CD4-positive, alpha-beta T cell treated with Interleukin-2 at 100 ng/mL for 4 hours (primary cell): ENCODE data around the gene ARHGAP6.

Source experiments
- DNase-seq: peaks from one replicate; pipeline ENCODE4 v3.0.0-alpha.2; 2020; ENCODE audit warnings: low spot score

The ARHGAP6 gene

DNA sequence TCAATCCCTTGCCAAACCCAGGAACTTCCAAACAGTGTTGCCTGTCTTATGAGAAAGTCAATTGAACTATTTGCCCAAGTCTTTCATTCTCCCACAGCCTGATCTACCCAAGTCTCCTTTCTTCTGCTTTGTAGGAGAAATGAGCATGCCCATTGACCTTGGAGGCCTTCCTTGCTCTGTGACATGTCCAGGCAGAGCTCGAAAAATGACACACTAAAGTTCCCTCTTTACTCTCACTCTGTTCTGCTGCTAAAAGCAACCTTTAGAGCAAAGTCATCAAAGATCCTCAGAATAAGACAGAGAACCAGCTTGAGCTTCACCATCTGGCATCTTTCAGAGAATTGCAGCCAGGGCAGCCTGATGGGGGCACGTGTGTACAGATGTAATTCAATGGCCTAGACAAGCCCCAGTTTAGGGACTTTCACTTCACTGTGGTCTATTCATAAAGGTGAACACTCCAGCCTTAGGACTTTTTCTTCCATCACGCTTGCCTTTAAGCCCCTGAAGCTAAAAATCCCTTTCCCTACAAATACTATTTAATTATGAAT is 236.1 kb downstream of the ARHGAP6 start:
- no peak for DNase-seq

DNA sequence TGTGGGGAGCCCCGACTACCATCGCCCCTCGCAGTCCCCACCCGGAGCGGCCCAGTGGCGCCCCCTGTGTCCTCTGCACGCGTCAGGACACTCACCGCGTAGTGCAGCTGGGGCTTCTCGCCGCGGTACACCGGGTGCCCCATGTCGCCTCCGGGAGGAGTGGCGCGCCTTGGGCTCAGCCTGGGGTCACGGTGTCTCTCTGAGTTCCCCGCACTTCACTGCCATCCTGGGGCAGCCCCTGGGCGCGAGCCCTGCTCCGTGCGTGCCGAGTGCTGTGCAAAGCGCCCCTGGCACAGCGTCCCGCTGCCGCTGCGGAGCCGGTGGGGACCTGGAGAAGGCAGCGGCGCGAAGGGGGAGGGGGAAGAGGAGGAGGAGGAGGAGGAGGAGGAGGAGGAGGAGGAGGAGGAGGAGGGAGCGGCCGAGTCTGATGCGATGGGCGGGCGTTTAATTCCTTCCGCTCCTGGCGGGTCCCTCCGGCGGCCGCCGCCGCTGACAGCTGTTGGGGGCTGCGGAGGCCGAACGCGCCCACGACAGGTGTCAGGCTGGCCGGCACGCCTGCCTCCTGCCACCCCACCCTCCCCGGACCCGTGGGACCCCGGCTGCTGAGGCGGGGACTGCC is 238.2 kb downstream of the ARHGAP6 start:
- DNase-seq, result no peak

DNA sequence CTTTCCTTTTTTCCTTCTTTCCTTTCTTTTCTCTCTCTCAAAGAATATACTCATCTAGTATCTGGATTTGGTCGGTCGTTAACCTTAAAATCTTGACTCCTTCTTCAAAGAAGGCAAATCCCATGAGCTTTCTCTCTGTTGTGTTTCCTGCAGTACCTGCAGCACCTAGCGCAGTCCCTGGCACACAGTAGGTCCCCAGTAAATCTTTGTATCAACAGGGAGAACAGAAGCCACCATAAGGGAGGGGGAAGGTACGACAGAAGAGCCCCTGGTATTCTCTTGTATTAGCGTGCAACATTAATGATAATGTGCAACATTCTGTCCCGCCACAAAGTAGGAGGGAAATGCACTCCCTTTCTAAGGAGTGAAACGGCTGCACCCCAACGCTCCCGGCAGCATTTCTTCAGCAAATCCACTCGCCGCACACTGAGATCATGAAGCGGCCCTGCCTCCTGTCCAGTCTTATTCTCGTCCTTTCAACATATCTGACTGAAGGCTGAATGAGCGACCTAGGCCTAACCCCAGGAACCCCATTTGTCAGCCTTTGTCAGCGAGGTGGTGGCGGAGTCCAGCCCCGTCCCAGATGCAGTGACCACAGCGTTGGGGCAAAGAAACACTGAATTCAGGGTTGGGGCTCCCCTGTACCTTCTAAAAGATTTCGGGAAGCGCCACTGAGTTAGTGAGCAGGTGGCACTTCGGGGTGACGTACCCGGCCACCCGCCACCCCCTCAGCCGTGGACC is 238.8 kb downstream of the ARHGAP6 start:
- DNase-seq, result no peak

DNA sequence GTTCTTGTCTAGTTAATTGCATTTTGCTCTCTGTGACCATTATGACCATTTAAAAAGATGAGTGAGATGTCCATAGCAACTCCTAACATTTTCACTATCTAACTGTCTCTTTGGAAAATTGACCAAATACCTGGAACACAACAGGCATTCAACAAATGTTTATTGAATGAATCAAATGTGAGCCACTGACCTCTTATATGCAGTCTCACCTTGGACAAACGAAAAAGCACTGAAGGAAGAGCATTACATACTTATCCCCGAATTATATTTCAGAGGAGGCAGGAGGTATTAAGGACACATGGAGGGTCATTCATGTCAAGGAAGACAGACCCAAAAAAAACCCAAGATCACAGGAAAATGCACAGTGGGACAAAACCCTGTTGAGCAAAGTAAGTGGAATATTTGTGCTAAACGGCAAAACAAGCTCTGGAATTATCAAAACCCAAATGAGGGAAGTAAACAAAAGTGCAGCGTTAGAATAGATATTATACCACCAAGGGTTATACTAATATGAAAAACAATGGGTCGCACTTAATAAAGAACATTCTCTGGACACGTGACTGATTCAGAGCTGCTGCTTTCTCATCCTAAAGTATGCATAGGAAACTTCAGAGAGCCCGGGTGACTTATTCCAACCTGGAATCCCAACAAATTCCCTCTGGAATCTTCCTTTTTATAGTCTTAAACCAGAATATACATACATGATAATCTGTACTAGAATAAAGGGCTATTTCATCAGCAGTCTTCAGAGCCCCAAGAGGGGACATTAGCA is 240.6 kb downstream of the ARHGAP6 start:
- DNase-seq, result no peak

DNA sequence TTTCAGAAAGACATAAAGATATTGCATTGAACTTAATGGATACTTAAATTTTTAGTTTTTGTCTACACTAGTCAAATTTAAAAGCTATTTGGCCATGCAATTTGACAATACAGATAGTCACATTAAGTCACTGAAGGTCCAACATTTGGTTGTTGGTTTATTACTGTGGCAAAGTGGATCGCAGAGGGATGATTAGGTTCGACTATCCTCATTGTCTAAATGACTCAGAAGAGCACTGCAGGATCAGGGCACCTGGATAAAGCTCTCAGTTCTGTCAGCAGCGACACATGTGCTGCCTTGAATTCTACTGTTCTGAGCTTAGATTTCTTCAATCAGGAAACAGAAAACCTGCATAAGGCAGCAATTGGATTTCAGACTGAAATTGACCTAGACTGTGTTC is 241.8 kb downstream of the ARHGAP6 start:
- DNase-seq, result no peak

DNA sequence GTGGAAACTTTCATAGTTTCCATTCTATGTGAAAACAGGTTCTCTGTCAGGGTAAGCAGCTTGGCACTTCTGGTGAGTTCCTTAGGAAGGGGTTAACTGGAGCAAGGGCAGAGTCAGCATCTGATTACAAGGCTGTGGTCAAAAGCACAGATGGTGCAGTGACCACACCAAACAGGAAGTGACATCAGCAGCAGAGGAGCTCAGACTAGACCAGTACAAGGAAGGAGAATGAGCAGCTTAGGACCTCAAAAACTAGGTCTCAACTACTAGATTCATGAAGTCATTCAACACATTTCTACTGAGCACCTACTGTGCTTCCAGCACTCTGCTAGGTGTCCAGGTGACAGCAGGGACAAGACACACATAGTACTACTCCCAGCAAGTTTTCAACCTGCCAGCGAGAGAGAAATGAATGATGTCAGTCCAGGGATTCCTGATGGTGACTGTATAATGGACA is 242.3 kb downstream of the ARHGAP6 start:
- no peak for DNase-seq

DNA sequence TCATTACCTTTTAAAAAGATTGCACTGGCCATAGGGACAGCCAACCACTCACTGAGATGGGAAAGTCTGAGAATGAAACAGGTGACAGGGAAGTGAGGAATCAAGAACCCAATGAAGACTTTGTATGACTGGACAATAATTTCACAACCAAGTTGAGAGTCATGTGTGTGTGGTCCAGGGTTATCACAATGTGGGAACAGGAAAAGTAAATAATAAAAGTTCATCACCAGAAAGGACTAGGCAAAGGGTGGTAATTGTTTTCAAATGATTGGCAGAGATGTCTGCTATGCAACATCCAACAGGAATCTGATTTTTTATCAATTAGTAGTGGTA is 243.2 kb downstream of the ARHGAP6 start:
- no peak for DNase-seq

DNA sequence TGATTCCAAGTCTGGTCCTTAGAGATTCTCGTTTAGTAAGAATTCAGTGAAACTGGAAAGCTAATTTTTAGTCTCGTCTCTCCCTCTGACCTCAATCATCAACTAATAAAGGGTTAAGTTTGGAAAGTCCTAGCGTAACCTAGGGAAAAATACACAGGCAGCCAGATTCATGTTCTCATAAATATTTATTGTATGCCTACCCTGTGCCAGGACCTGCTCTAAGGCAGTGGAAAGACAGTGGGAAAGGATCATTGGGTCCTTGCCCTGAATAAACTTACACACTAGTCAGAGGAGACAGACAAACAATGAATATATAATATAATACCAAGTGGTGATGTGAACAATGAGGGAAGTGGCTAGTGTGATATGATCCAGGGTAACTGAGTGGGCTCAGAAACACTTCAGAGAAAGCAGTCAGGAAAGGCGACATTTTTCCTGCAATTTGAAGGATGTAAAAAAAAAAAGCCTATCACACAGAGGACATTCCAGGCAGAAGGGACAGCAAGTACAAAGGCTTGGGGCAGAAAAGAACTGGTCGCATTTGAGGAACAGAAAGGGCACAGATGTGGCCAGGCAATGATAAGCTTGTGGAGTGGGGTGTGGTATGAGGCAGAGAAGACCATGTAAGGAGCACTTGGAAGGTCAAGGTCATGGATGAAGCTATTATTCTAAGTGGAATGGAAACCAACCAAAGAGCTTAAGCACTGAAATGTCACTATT is 243.8 kb downstream of the ARHGAP6 start:
- DNase-seq, result no peak

DNA sequence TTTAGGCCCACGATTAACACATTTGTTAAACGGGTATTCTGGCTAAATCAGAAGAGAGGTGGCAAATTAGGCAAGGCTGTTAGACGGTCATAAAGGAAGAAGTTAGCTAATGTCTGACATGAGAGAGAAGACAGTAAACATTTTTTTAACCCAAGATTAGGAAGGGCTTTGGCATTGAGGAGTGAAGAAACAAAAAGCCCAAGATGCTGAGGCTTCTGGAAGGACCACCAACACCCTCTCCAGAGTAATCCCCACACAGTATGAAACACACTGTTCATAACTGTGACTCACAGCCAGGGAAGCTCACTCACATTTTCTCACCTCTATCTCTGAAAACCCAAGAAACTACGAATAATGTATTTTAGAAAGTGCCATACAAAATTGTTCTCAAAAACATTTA is 244.9 kb downstream of the ARHGAP6 start:
- no peak for DNase-seq

DNA sequence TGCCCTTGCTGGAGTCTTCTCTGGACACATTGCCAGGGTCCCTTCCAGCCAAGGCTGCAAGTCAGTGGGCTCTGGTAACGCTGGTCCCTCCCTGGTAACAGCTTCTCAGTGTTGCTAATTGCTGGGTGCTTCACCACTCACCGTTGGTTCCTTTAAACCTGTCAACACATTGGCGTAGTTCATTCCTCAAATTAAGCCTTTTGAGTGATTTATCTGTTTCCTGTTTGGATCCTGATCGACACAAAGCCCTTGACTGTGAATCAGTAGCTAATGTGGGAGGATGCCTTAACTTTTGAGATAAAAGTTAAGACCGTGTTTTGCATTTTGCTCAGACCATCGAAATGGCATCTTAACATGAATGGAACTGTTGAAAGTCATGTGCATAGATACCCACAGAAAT is 246.6 kb downstream of the ARHGAP6 start:
- DNase-seq, result no peak

DNA sequence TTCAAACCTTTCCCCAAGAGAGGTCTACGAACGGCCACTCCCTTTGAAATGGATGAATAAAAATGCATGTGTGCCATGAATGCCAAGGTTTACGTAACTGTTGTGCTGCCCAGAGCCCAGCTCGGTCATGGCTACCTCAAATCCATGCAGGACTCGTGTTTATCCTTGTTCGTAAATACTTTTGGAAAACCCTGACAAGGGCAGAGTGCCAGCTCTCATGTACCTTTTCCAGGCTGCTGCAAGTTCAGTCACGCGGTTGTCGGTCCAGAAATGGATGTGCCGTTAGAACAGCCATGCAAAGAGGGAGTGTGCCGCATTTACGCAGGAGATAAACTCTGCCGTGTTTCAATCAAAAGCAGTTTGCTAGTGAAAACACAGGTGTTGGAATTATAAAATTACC is 249.1 kb downstream of the ARHGAP6 start:
- DNase-seq, result no peak

DNA sequence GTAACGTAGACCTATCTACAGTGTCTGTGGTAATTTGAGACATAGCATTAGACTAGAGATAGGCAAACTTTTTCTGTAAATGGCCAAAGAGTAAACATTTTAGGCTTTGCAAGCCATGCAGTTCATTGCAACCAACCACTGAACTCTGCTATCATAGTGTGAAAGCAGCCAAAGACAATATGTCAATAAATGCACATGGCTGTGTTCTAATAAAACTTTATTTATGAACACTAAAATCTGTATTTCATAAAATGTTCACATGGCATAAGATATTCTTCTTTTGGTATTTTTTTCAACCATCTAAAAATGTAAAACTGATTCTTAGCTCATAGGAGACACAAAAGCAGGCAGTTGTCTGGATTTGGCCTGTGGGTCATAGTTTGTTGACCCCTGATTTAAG is 251.6 kb downstream of the ARHGAP6 start:
- DNase-seq, result no peak

DNA sequence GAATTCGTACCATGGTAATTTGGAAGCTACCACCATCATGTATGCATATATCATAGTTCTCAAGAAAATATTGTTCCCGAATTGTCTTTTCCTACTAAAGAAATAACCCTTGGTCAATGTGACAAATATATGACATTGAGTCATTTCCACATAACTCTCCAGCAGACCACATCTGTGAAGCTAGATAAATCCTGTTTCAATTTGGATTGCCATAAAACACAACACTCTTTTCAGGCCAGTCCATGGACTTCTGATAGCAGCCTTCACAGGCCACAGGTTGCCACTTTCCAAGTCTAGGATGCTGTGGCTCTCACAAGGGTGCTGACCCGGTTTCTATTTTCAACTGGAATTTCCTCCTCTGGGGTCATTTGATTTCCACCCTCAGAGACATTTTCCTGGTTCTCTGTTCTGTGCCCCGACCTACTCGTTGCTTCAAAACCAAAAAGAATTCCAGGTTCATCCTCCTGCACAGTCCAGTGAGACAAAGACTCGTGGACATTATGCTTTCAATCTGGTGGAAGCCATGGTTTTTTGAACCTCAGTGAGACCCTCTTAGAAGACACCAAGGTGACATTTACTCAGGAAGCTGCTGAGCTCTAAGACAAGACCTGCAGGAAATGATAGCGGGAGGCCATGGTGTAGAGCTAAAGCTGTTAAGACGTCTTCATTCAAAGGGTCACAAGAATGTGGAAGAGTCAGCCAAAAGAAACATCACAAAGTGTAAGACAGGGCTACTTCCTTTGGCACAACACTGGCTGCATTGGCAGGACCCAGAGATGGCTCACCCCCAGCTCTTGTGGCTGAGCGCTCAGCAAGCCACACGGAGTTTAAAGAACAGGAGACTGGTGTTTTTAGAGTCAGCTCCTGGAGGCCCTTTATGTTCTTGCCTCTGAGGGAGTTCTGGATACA is 252.8 kb downstream of the ARHGAP6 start:
- DNase-seq, result no peak

DNA sequence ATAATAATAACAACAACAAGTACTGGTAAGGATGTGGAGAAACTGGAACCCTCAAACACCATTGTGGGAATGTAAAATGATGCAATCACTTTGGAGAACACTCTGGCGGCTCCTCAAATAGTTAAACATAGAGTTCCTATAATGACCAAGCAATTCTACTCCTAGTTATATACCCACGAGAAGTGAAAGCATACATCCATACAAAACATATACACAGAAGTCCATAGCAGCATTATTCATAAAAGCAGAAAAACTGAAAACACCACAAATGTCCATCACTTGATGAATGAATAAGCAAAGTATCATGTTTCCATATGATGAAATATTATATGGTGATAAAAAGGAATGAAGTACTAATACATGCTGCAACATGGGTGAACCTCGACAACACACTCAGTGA is 255.8 kb downstream of the ARHGAP6 start:
- DNase-seq, result no peak

DNA sequence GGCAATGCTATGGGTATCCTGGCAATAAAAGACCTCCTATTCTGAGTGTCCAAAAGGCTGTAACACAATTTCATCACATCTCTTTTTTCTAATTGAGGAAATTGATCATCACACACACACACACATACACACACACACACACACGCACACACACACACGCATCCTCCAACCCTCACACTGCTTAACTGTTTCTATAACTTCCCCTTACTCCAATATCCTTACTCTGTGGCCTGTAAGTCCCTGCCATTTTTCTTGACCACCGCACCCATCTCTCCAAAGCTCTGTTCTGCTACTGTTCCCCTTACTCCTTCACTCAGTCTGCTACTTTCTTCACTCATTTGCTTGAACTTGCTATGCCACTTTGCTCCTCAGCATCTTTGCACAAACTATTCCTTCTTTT is 256.9 kb downstream of the ARHGAP6 start:
- no peak for DNase-seq

DNA sequence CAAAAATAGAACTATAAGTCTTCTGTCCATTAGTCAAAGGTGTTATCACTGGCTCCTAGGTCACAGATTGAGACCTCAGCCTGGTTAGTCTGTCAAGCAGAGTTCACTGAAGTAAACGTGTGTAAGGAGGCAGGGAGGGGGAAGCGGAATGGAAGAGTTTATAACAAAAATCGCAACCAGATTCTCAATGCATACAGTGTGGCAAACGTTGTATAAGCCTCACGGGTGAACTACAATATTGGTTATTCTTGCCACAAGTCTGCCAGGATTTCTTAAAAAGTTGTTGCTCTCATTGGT is 257.7 kb downstream of the ARHGAP6 start:
- DNase-seq, result no peak

DNA sequence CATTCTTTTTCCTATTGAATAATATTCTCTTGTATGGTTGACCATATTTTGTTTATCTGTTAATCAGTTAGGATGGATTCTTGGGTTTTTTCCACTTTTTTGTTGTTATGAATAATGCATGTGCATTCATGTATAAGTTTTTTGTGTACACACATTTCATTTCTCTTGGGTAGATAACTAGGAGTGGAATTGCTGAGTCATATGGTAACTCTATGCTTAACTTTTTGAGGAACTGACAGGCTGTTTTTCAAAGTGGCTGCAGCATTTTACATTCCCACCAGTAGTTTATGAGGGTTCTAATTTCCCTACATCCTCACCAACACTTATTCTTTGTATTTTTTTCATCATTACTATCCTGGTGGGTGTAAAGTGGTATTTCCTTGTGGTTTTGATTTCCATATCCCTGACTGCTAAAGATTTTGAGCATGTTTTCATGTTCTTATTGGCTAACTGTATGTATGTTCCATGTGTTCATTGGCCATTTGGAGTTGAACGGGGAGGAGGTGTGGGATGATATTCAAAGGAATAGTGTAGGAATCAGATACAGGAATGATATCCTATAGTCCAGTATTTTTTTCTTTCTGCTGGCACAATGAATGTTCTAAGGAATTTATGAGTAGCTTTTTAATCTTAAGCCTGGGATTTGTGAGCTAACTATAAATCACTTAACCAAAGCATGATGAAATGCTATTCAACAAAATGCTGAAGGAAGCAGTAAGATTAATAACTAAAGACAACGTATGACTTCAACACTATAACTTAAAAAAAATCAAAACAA is 258.2 kb downstream of the ARHGAP6 start:
- no peak for DNase-seq

DNA sequence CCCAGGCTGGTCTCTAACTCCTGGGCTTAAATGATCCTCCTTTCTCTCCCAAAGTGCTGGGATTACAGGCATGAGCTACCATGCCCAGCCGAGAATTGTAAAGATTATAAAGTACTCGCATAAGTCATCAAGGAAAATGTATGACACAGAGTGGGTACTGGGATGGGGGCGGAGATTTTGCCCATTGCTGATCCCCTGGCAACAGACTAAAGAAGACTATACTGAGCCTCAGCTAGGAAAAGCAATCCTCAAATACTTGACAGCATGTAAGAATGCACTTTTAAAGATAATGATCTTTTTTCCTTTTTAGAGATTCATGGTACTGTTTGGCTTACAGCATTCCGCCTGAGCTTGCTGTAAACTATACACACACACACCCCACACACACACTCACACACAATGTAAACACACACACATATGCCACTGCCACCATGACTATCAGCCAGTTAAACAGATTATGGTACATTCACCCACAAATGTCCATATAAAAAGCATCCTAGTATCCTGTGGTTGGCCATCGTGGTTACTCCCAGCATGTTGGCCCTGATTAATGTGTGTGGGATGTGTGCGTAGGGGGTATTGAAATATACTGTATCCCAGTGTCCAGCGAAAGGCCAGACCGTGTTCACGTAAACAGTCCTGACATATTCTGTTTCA is 259.5 kb downstream of the ARHGAP6 start:
- no peak for DNase-seq

DNA sequence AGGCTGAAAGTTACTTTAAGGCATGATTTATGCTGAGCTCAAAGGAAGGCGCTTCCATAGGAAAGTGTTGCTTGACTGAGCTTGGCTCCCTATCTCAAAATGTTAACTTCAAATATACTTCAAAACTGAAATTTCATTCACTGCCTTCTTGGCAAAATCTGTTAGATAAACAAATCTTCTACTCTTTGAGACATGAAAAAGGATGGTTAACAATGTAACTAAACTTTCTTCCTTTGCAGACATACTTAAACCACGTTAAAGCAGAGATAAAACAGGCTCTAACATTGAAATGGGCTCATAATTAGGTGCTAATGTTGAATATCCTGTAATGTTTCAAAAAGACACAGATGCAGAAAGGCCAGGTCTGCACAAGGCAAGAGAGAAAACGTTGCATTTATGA is 262.1 kb downstream of the ARHGAP6 start:
- no peak for DNase-seq

DNA sequence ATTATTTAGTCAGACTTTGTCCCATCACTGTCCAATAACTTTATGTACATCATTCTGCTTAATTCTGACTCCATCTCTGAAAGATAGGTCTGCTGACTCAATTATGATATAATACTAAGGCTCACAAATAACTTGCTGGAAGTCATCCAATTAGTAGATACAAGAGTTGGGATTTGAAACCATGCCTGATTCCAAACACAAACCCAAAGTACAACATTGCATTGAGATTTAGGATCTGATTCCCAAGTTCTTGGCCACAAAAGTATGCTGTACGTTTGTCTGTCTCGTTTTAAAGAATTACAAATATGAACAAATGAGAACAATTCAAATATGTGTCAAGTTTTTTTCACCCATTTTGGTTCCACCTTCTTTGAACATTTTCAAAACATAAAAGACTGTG is 263.8 kb downstream of the ARHGAP6 start:
- no peak for DNase-seq
